PC-9 (cell line): ENCODE data around the gene CRPPA.
"Not testable (repeated sequence)": the region's sequence is repeated elsewhere in the genome, so short reads cannot be mapped to it uniquely, and the experiment has no call there.

Experiments used
- EZH2 ChIP-seq: fragments of 200-600 bp; sonication (generic); IDR thresholded peaks from 2 replicates; pipeline ENCODE4 v1.8.0; 2017; ENCODE audit warnings: antibody characterized with exemption, low read depth
- TF ChIP-seq, protein P1 (sequence below): fragments of 200-600 bp; sonication (generic); conservative IDR thresholded peaks from 2 replicates; pipeline ENCODE4 v1.6.1; 2017; ENCODE audit warnings: mixed run types, antibody characterized with exemption, mild to moderate bottlenecking, moderate library complexity

DNA sequence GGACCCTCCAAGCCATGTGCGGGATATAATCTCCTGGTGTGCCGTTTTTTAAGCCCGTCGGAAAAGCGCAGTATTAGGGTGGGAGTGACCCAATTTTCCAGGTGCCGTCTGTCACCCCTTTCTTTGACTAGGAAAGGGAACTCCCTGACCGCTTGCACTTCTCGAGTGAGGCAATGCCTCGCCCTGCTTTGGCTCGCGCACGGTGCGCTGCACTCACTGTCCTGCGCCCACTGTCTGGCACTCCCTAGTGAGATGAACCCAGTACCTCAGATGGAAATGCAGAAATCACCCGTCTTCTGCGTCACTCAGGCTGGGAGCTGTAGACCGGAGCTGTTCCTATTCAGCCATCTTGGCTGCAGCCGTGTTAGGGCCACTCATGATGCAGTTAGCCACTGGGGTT lies 37.6 kb downstream of the CRPPA start:
- TF ChIP-seq, protein P1, sequence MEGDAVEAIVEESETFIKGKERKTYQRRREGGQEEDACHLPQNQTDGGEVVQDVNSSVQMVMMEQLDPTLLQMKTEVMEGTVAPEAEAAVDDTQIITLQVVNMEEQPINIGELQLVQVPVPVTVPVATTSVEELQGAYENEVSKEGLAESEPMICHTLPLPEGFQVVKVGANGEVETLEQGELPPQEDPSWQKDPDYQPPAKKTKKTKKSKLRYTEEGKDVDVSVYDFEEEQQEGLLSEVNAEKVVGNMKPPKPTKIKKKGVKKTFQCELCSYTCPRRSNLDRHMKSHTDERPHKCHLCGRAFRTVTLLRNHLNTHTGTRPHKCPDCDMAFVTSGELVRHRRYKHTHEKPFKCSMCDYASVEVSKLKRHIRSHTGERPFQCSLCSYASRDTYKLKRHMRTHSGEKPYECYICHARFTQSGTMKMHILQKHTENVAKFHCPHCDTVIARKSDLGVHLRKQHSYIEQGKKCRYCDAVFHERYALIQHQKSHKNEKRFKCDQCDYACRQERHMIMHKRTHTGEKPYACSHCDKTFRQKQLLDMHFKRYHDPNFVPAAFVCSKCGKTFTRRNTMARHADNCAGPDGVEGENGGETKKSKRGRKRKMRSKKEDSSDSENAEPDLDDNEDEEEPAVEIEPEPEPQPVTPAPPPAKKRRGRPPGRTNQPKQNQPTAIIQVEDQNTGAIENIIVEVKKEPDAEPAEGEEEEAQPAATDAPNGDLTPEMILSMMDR = not testable (repeated sequence)
- not testable (repeated sequence) for TF ChIP-seq EZH2
